Hepatocyte (in vitro differentiated cells): ENCODE measurements around the gene VTN. TPM values are rescaled to one million over a fixed set of nuclear protein-coding genes. Genes with fewer than 3 reads are reported as not detected.

Experiments used
- DNase-seq: peaks from one replicate; pipeline ENCODE4 v3.0.0-alpha.2; 2016; ENCODE audit warnings: low spot score
- H2AFZ ChIP-seq: fragments of 200-600 bp; sonication (generic); 2 replicates; pipeline ENCODE4 v1.6.0; 2016; ENCODE audit warnings: antibody characterized with exemption, mild to moderate bottlenecking
- H3K27ac ChIP-seq: fragments of 200-600 bp; sonication (generic); 2 replicates; pipeline ENCODE4 v1.5.1; 2016; ENCODE audit warnings: mild to moderate bottlenecking
- H3K27me3 ChIP-seq: fragments of 200-600 bp; sonication (generic); 2 replicates; pipeline ENCODE4 v1.6.1; 2016
- H3K36me3 ChIP-seq: fragments of 200-600 bp; sonication (generic); replicated peaks from 2 replicates; pipeline ENCODE4 v1.5.1; 2016; ENCODE audit warnings: low read depth; ENCODE audit not compliant: insufficient read depth
- H3K4me1 ChIP-seq: fragments of 200-600 bp; sonication (generic); 2 replicates; pipeline ENCODE4 v1.5.1; 2016; ENCODE audit warnings: mild to moderate bottlenecking, moderate library complexity; ENCODE audit not compliant: insufficient read depth
- H3K4me2 ChIP-seq: fragments of 200-600 bp; sonication (generic); 2 replicates; pipeline ENCODE4 v1.6.0; 2016
- H3K4me3 ChIP-seq: fragments of 200-600 bp; sonication (generic); 2 replicates; pipeline ENCODE4 v1.5.1; 2016; ENCODE audit warnings: mild to moderate bottlenecking
- H3K79me2 ChIP-seq: fragments of 200-600 bp; sonication (generic); 2 replicates; pipeline ENCODE4 v1.6.0; 2017; ENCODE audit warnings: mild to moderate bottlenecking
- H3K9me2 ChIP-seq: fragments of 200-600 bp; sonication (generic); replicated peaks from 2 replicates; pipeline ENCODE4 v1.6.0; 2017; ENCODE audit warnings: mild to moderate bottlenecking; ENCODE audit not compliant: insufficient read depth
- H3K9me3 ChIP-seq: fragments of 200-600 bp; sonication (generic); 2 replicates; pipeline ENCODE4 v1.5.1; 2016; ENCODE audit warnings: low read depth, mild to moderate bottlenecking
- H4K20me1 ChIP-seq: fragments of 200-600 bp; sonication (generic); 2 replicates; pipeline ENCODE4 v1.6.0; 2016; ENCODE audit warnings: mild to moderate bottlenecking; ENCODE audit not compliant: insufficient read depth, poor library complexity, severe bottlenecking
- EZH2 ChIP-seq: fragments of 200-600 bp; sonication (generic); IDR thresholded peaks from 2 replicates; pipeline ENCODE4 v1.6.1; 2016; ENCODE audit warnings: antibody characterized with exemption, mild to moderate bottlenecking, borderline replicate concordance
- EZH2phosphoT487 ChIP-seq: fragments of 200-600 bp; sonication (generic); IDR thresholded peaks from one replicate; pipeline ENCODE4 v1.6.1; 2018; ENCODE audit warnings: antibody characterized with exemption, mild to moderate bottlenecking, low read depth, moderate library complexity; ENCODE audit not compliant: unreplicated experiment, severe bottlenecking
- WGBS: methylation state at CpG from one replicate; pipeline ENCODE4 v1.1.6; 2016; ENCODE audit warnings: low lambda C conversion rate; ENCODE audit errors: missing lambda C conversion rate; 5-methylcytosine and 5-hydroxymethylcytosine counted together
- polyA plus RNA-seq: library from polyadenylated mRNA; unstranded; fragments of >200 nt; fragmentation: Nextera tagmentation; extraction: Ambion mirVana; gene quantifications from 2 replicates; pipeline ENCODE4 v1.2.1, GENCODE V29; 2016
- total RNA-seq: library from RNA; depleted of rRNA; stranded (reverse); fragments of >200 nt; gene quantifications from 2 replicates; pipeline ENCODE4 v1.2.3, GENCODE V29; 2014
- TF ChIP-seq, protein P1 (sequence below): fragments of 200-600 bp; sonication (generic); IDR thresholded peaks from 2 replicates; pipeline ENCODE4 v1.5.1; 2016; ENCODE audit warnings: antibody characterized with exemption, mild to moderate bottlenecking; ENCODE audit not compliant: poor library complexity

VTN gene
- total and polyA plus RNA-seq, 2 experiments from 2014 or later: 763 to 1,128 TPM

DNA sequence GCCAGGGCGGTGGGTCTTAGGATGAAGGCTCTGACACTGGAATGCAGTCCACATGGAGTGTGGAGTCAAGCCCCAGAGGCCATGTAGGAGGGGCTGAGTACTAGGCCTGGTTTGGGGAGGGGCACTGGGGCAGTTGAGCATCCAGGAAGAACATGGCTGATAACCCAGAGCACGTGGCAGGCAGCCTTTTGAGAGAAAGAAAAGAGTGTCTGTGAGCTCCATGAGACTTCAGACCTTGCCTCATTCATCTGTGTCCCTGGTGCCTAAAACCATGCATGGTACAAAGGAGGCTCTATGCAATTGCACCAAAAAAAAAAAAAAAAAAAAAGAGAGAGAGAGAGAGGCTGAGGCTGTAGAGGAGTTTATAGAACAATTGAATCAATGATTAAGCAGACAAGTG is 21.3 kb upstream of the VTN start:
- peaks cover 11% of the 10 kb centered on the region for H3K4me1 ChIP-seq
- H3K4me2 ChIP-seq: no peak overlapping the region
- H3K79me2 ChIP-seq: no peaks in the 10 kb centered on the region
- no peaks in the 10 kb centered on the region for H3K9me2 ChIP-seq
- H2AFZ ChIP-seq: no peak overlapping the region
- H3K4me3 ChIP-seq: no peak overlapping the region
- whole genome bisulfite sequencing: 45% methylated on average over 2 of the region's 2 CpGs
- no peaks in the 10 kb centered on the region for H4K20me1 ChIP-seq
- H3K27ac ChIP-seq: no peak overlapping the region
- DNase-seq: peak; percentile 3
- no peak for TF ChIP-seq EZH2phosphoT487
- TF ChIP-seq EZH2: no peak
- TF ChIP-seq, protein P1, sequence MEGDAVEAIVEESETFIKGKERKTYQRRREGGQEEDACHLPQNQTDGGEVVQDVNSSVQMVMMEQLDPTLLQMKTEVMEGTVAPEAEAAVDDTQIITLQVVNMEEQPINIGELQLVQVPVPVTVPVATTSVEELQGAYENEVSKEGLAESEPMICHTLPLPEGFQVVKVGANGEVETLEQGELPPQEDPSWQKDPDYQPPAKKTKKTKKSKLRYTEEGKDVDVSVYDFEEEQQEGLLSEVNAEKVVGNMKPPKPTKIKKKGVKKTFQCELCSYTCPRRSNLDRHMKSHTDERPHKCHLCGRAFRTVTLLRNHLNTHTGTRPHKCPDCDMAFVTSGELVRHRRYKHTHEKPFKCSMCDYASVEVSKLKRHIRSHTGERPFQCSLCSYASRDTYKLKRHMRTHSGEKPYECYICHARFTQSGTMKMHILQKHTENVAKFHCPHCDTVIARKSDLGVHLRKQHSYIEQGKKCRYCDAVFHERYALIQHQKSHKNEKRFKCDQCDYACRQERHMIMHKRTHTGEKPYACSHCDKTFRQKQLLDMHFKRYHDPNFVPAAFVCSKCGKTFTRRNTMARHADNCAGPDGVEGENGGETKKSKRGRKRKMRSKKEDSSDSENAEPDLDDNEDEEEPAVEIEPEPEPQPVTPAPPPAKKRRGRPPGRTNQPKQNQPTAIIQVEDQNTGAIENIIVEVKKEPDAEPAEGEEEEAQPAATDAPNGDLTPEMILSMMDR: no peak
- no peaks in the 10 kb centered on the region for H3K27me3 ChIP-seq
- H3K36me3 ChIP-seq: no peaks in the 10 kb centered on the region
- H3K9me3 ChIP-seq: no peaks in the 10 kb centered on the region

DNA sequence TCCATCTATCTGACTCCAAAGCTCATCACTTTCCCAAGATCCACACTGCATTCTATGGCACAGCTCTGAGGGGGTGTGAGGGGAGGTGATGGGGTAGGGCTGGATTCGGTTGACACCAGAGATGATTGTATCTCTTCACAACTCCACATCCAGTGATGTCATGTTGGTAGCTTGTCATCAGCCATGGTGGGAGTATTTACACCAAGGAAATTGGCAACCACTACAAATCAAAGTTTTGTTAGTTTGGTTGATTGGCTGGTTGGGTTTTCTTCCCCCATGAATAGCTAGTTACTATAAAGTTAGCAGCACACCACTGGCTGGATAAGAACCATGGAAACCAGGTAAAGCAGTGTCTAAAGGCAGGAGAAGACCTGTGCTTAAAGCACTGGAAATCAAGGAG is 20.9 kb upstream of the VTN start:
- Histone ChIP-seq H3K36me3 (no peaks in the 10 kb centered on the region), H3K27ac (no peak overlapping the region), H3K4me1 (peaks cover 11% of the 10 kb centered on the region), H2AFZ (no peak overlapping the region), H4K20me1 (no peaks in the 10 kb centered on the region), H3K27me3 (no peaks in the 10 kb centered on the region), H3K4me3 (no peak overlapping the region), H3K9me3 (no peaks in the 10 kb centered on the region), H3K4me2 (no peak overlapping the region), H3K79me2 (no peaks in the 10 kb centered on the region), H3K9me2 (no peaks in the 10 kb centered on the region)
- 100% methylated on average over 1 of the region's 1 CpG for WGBS
- DNase-seq: no peak
- TF ChIP-seq EZH2phosphoT487: no peak
- TF ChIP-seq, protein P1: no peak
- TF ChIP-seq EZH2: no peak

DNA sequence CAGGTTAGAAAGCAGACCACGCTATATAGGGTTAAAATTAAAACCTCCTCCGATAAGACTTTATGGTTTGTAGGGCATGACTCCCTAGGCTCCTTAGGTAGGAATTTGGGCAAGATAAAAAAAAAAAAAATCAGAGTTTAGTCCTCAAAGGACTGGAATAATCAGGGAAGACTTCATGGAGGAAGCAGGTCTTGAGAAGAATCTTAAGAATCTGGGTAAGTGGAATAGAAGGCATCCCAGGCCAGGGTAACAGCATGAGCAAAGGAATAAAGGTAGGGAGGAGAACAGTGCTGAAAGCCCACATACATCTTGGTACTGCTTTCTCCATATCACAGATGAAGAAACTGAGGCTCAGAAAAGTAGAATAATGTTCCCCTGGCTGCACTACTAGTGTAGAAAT is 20.5 kb upstream of the VTN start:
- Histone ChIP-seq H4K20me1 (no peaks in the 10 kb centered on the region), H3K79me2 (no peaks in the 10 kb centered on the region), H3K4me1 (peaks cover 11% of the 10 kb centered on the region), H3K4me3 (no peak overlapping the region), H2AFZ (no peak overlapping the region), H3K27me3 (no peaks in the 10 kb centered on the region), H3K27ac (no peak overlapping the region), H3K4me2 (no peak overlapping the region), H3K9me3 (no peaks in the 10 kb centered on the region), H3K36me3 (no peaks in the 10 kb centered on the region), H3K9me2 (no peaks in the 10 kb centered on the region)
- TF ChIP-seq EZH2 (no peak), EZH2phosphoT487 (no peak)
- TF ChIP-seq, protein P1: no peak
- 48% methylated on average over 2 of the region's 2 CpGs for WGBS
- DNase-seq: no peak

DNA sequence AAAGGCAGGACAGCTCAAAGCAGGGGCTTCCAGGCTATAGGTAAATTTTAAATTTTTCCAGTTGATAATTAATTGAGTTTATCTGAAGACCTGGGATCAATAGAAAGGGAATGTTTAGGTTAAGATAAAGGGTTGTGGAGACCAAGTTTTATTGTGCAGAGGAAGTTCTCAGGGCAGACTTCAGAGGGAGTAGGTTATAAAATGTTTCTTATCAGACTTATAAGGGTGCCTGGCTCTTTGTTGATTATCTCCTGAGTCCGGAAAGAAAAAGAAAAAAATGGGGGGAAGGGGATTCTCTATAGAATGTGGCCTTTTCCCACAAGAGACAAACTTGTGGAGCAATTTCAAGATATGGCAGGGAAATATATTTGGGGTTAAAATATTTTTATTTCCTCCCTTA is 20.0 kb upstream of the VTN start:
- Histone ChIP-seq H3K9me3 (no peaks in the 10 kb centered on the region), H3K9me2 (no peaks in the 10 kb centered on the region), H3K27ac (no peak overlapping the region), H4K20me1 (no peaks in the 10 kb centered on the region), H3K4me3 (no peak overlapping the region), H2AFZ (no peak overlapping the region), H3K27me3 (no peaks in the 10 kb centered on the region), H3K4me2 (no peak overlapping the region), H3K36me3 (no peaks in the 10 kb centered on the region), H3K79me2 (no peaks in the 10 kb centered on the region), H3K4me1 (peaks cover 8% of the 10 kb centered on the region)
- DNase-seq: no peak
- 26% methylated on average over 1 of the region's 1 CpG for WGBS
- TF ChIP-seq EZH2 (no peak), EZH2phosphoT487 (no peak)
- TF ChIP-seq, protein P1: no peak
